K562 (cell line): Measurements from ENCODE around the gene LPA. TPM values are rescaled to one million over a fixed set of nuclear protein-coding genes. Genes with fewer than 3 reads are reported as not detected.

ENCODE experiments used
- ATAC-seq: fragments of 200-7000 bp; cut with Tn5 transposase; 3 replicates; pipeline ENCODE4 v1.9.1; 2020; ENCODE audit warnings: moderate library complexity
- BruUV-seq: library from RNA; stranded (reverse); fragments of 400-500 nt; replicated peaks from 2 replicates; lab custom pipeline; 2021; lab: Mats Ljungman, UMichigan
- CTCF ChIA-PET: fragments of 300-600 bp; formaldehyde crosslinking; extraction: SDS; loops from one replicate; lab custom pipeline; 2021; ENCODE audit warnings: low intra/inter-chr PET ratio; lab: Yijun Ruan, JAX
- POLR2A ChIA-PET: fragments of 300-600, 350-650 bp; sonication (Branson Sonifier 250); formaldehyde crosslinking; extraction: SDS; loops from one replicate; lab custom pipeline; 2021; ENCODE audit warnings: antibody characterized with exemption, inconsistent platforms; lab: Yijun Ruan, JAX
- DNase-seq, 4 experiments: peaks; one replicate each; pipeline versions ENCODE4 v3.0.0 to v3.0.0-alpha.2; 2011 to 2018; ENCODE audit warnings: low spot score in 3 of 4, mixed read lengths in 3 of 4; ENCODE audit errors: extremely low read depth in 1 of 4
- FAIRE-seq: peaks from 2 replicates; lab custom pipeline; 2011; peaks lifted over from hg19 to GRCh38; lab: Jason Lieb, UNC
- H2AFZ ChIP-seq: 2 replicates; pipeline ENCODE4 v1.6.0; 2011; ENCODE audit warnings: low read depth, low read length, control low read depth, inconsistent platforms
- H3K27ac ChIP-seq: fragments of 200-600 bp; 3 replicates; pipeline ENCODE4 v1.8.0; 2011; ENCODE audit warnings: low read depth, mild to moderate bottlenecking, control low read depth, inconsistent platforms, low read length, moderate library complexity, mixed read lengths; ENCODE audit errors: extremely low read depth
- H3K27me3 ChIP-seq, 2 experiments: fragments of 300-600 bp in 1 of 2; 2 replicates in 1 of 2; 3 replicates in 1 of 2; pipeline versions ENCODE4 v1.6.0 to v1.8.0; 2011; ENCODE audit warnings: inconsistent platforms in 2 of 2, low read length in 2 of 2, mild to moderate bottlenecking in 1 of 2, mixed read lengths in 1 of 2, moderate library complexity in 1 of 2; ENCODE audit not compliant: control insufficient read depth in 2 of 2, insufficient read depth in 2 of 2
- H3K36me3 ChIP-seq: fragments of 300-600 bp; 3 replicates; pipeline ENCODE4 v1.8.0; 2011; ENCODE audit warnings: mild to moderate bottlenecking, low read length, inconsistent platforms; ENCODE audit not compliant: control insufficient read depth, insufficient read depth
- H3K4me1 ChIP-seq, 2 experiments: fragments of 200-600 bp in 1 of 2; replicated peaks in 1 of 2; 2 replicates in 1 of 2; 3 replicates in 1 of 2; pipeline versions ENCODE4 v1.5.1 to v1.8.0; 2011; ENCODE audit warnings: inconsistent platforms in 2 of 2, low read length in 2 of 2, mild to moderate bottlenecking in 1 of 2, mixed read lengths in 1 of 2, moderate library complexity in 1 of 2; ENCODE audit not compliant: control insufficient read depth in 2 of 2, insufficient read depth in 2 of 2
- H3K4me2 ChIP-seq: 2 replicates; pipeline ENCODE4 v1.6.1; 2011; ENCODE audit warnings: low read length, control low read depth, inconsistent platforms, mixed read lengths; ENCODE audit not compliant: insufficient read depth
- H3K4me3 ChIP-seq: fragments of 200-600 bp; sonication (generic), shearing (Covaris generic); 2 replicates; pipeline ENCODE4 v1.5.1; 2016; ENCODE audit warnings: control low read depth, inconsistent platforms
- H3K79me2 ChIP-seq: fragments of 200-600 bp; 3 replicates; pipeline ENCODE4 v1.8.0; 2011; ENCODE audit warnings: low read length, inconsistent platforms; ENCODE audit not compliant: control insufficient read depth, insufficient read depth
- H3K9ac ChIP-seq, 2 experiments: 2 replicates each; pipeline versions ENCODE4 v1.6.0 to v1.6.1; 2011; ENCODE audit warnings: low read depth in 2 of 2, low read length in 2 of 2, control low read depth in 1 of 2, inconsistent platforms in 1 of 2, mild to moderate bottlenecking in 1 of 2, mixed read lengths in 1 of 2; ENCODE audit not compliant: insufficient read depth in 1 of 2
- H3K9me1 ChIP-seq: one replicate; pipeline ENCODE4 v1.6.0; 2011; ENCODE audit warnings: inconsistent platforms, mild to moderate bottlenecking, low read length, moderate library complexity; ENCODE audit not compliant: control insufficient read depth, insufficient read depth
- H3K9me3 ChIP-seq: replicated peaks from 2 replicates; pipeline ENCODE4 v1.5.1; 2011; ENCODE audit warnings: low read depth, low read length, inconsistent platforms; ENCODE audit not compliant: control insufficient read depth, insufficient read depth
- H4K20me1 ChIP-seq: replicated peaks from 2 replicates; pipeline ENCODE4 v1.6.1; 2011; ENCODE audit warnings: low read length, inconsistent platforms, mixed read lengths; ENCODE audit not compliant: control insufficient read depth, insufficient read depth
- ARID4B ChIP-seq: sonication (generic); formaldehyde crosslinking; IDR thresholded peaks from 2 replicates; pipeline ENCODE4 v1.8.0; 2022; ENCODE audit warnings: mild to moderate bottlenecking, missing genetic modification reagents
- DMBX1 ChIP-seq: fragments of 250-450 bp; sonication (Bioruptor Pico); IDR thresholded peaks from 2 replicates; pipeline ENCODE4 v1.8.0; 2022; ENCODE audit warnings: inconsistent platforms, mild to moderate bottlenecking, moderate library complexity, borderline replicate concordance
- NR1H2 ChIP-seq: sonication (generic); formaldehyde crosslinking; IDR thresholded peaks from 2 replicates; pipeline ENCODE4 v1.4.0; 2020; ENCODE audit warnings: mild to moderate bottlenecking, missing genetic modification reagents
- PKNOX1 ChIP-seq: fragments of 450-650 bp; IDR thresholded peaks from 2 replicates; pipeline ENCODE4 v1.6.1; 2016
- RFX5 ChIP-seq: IDR thresholded peaks from 2 replicates; pipeline ENCODE4 v1.6.1; 2011; ENCODE audit warnings: low read depth, mild to moderate bottlenecking, improper control_type of control experiment, low read length
- UBTF ChIP-seq, 2 experiments: IDR thresholded peaks; 2 replicates each; pipeline ENCODE4 v1.6.1; 2012; ENCODE audit warnings: improper control_type of control experiment in 2 of 2, low read depth in 2 of 2, low read length in 2 of 2, borderline replicate concordance in 1 of 2
- WGBS: fragments of 100-300 bp; shearing (Covaris generic); methylation state at CpG from one replicate; pipeline ENCODE4 v1.1.6; 2016; ENCODE audit warnings: low coverage, mixed read lengths; ENCODE audit not compliant: insufficient coverage; ENCODE audit errors: missing lambda C conversion rate; 5-methylcytosine and 5-hydroxymethylcytosine counted together
- in situ Hi-C: fragments of 300-500 bp; cut with MboI; formaldehyde crosslinking; loops from 4 replicates; pipeline ENCODE4 v1.15.0; 2018; ENCODE audit warnings: inconsistent platforms, mixed read lengths
- intact Hi-C: fragments of 100-400 bp; cut with micrococcal nuclease; formaldehyde crosslinking; loops from 2 replicates; pipeline ENCODE4 v1.14.2; 2022
- polyA plus RNA-seq, 8 experiments: library from polyadenylated mRNA; depleted of rRNA in 4 of 8; stranded (reverse) in 5 of 8; unstranded in 3 of 8; fragments of >200 nt; fragmentation: Nextera tagmentation in 2 of 8; fragmentation: Illumina TruSeq in 1 of 8; extraction: Ambion mirVana in 2 of 8; extraction: Trizol in 1 of 8; gene quantifications; 2 replicates each; pipeline versions ENCODE4 v1.2.1 to v1.2.3, GENCODE V29; 2011 to 2014; ENCODE audit warnings: inconsistent platforms in 1 of 8, missing spikeins in 1 of 8
- total RNA-seq, 7 experiments: library from RNA; depleted of rRNA in 6 of 7; stranded (reverse); fragments of >200 nt in 6 of 7; fragmentation: Illumina TruSeq in 2 of 7; extraction: Trizol in 2 of 7; gene quantifications; 2 replicates each; pipeline versions ENCODE4 v1.2.1 to v1.2.3, GENCODE V29; 2011 to 2021; ENCODE audit warnings: low replicate concordance in 1 of 7

LPA gene
- total and polyA plus RNA-seq, 9 of the 15 experiments (the other 6 are each of a cell fraction or from before 2014, with no cell fraction given) = 0.01 to 0.18 (median 0.07) TPM; not detected in 6

- no peak for TF ChIP-seq ARID4B (CRISPR knock-in tag)
- TF ChIP-seq, all 486 proteins: peak for 32
Measured at GRCh38 chr6:160510199-160510598, 153.9 kb downstream of the LPA start (continued).

- Histone ChIP-seq H3K9ac (no peak overlapping the region), H3K79me2 (no peaks in the 10 kb centered on the region), H3K4me1 (peaks cover 0 to 5% of the 10 kb centered on the region in 2 experiments; a peak in 3 of 5 replicates), H2AFZ (no peak overlapping the region), H3K4me2 (no peak overlapping the region), H3K27ac (no peak overlapping the region), H3K9me1 (no peaks in the 10 kb centered on the region), H3K4me3 (no peak overlapping the region), H3K9me3 (no peaks in the 10 kb centered on the region), H3K36me3 (no peaks in the 10 kb centered on the region), H4K20me1 (no peaks in the 10 kb centered on the region), H3K27me3 (0 out of 5 replicates have a peak, but pooled peaks cover 0 to 5% of the 10 kb centered on the region in 2 experiments)
- intact Hi-C loops = no loop called here
- no peak for DNase-seq
- no TSS peak for BruUV-seq
- ATAC-seq = no peak
- 2% methylated on average over 2 of the region's 2 CpGs for WGBS
- no peak for FAIRE-seq
- in situ Hi-C loops = loop anchor here (10.0 kb wide), 1 partner anchor 865 kb away; no protein-coding TSS in a partner anchor
- CTCF ChIA-PET = no interaction called here
- POLR2A ChIA-PET = interaction anchor here (0.6 to 1.0 kb wide), 2 partner anchors 10 to 394 kb away, joined by 3 to 4 read pairs; no protein-coding TSS in a partner anchor
- no peak for TF ChIP-seq ARID4B (CRISPR knock-in tag)
- no peak for TF ChIP-seq PKNOX1
- TF ChIP-seq NR1H2 (CRISPR knock-in tag) = no peak
- TF ChIP-seq RFX5 = no peak
- no peak for TF ChIP-seq DMBX1 (CRISPR knock-in tag)
- no peak for TF ChIP-seq UBTF (IDR thresholded peaks at IDR 0.05; ENCODE audit: borderline replicate concordance in 1 of 2, low read depth in 2 of 2, low read length in 2 of 2)
Measured at GRCh38 chr6:160509610-160510009, 154.5 kb downstream of the LPA start.
